LNCAP (cell line): ENCODE measurements around the gene ZNF547.

ENCODE experiments used
- CTCF ChIP-seq: fragments of 450-650 bp; IDR thresholded peaks from 2 replicates; pipeline ENCODE4 v1.5.1; 2017; ENCODE audit warnings: mild to moderate bottlenecking

Gene ZNF547

GRCh38 chr19:57324992-57325391, 38.4 kb upstream of the ZNF547 start:
- no peak for TF ChIP-seq CTCF

- no peak for TF ChIP-seq CTCF
These were observed 35.4 kb upstream of the ZNF547 start for GRCh38 chr19:57327993-57328392.

GRCh38 chr19:57334191-57334590, 29.2 kb upstream of the ZNF547 start:
- no peak for TF ChIP-seq CTCF

GRCh38 chr19:57338877-57339276, 24.5 kb upstream of the ZNF547 start:
- TF ChIP-seq CTCF: no peak

- TF ChIP-seq CTCF: no peak
These were observed 20.8 kb upstream of the ZNF547 start for GRCh38 chr19:57342582-57342981.

- no peak for TF ChIP-seq CTCF
These were observed 15.2 kb upstream of the ZNF547 start for GRCh38 chr19:57348136-57348535.

- no peak for TF ChIP-seq CTCF
These were observed 12.2 kb upstream of the ZNF547 start, which contains the start of gene ZNF304 for GRCh38 chr19:57350877-57351805. Gene ZNF304 (plus strand): TSS chr19:57351271. CDS start chr19:57351665, 394 bp downstream.
